GM12878 (cell line): ENCODE data around the gene AFF2. TPM values are rescaled to one million over a fixed set of nuclear protein-coding genes. Genes with fewer than 3 reads are reported as not detected.

Source experiments
- ATAC-seq: fragments of 200-7000 bp; cut with Tn5 transposase; 3 replicates; pipeline ENCODE4 v1.9.1; 2020; ENCODE audit warnings: mild to moderate bottlenecking, moderate library complexity
- BruUV-seq: library from RNA; stranded (reverse); fragments of 400-500 nt; replicated peaks from 2 replicates; lab custom pipeline; 2021; lab: Mats Ljungman, UMichigan
- CTCF ChIA-PET: fragments of 300-600 bp; sonication (Branson Sonifier 250); formaldehyde crosslinking; extraction: SDS; loops from one replicate; lab custom pipeline; 2021; ENCODE audit warnings: inconsistent platforms; lab: Yijun Ruan, JAX
- POLR2A ChIA-PET: fragments of 350-600 bp; formaldehyde crosslinking; extraction: SDS; loops from one replicate; lab custom pipeline; 2021; ENCODE audit warnings: inconsistent platforms; lab: Charles Lee
- RAD21 ChIA-PET: fragments of 300-600 bp; sonication (Branson Sonifier 250); formaldehyde crosslinking; loops from one replicate; lab custom pipeline; 2023; ENCODE audit warnings: antibody characterized with exemption; ENCODE audit not compliant: unreplicated experiment; lab: Charles Lee
- SMC1A ChIA-PET: fragments of 300-600 bp; sonication (Branson Sonifier 250); formaldehyde crosslinking; loops from one replicate; lab custom pipeline; 2023; ENCODE audit not compliant: unreplicated experiment, uncharacterized antibody; lab: Charles Lee
- DNase-seq: peaks from one replicate; pipeline ENCODE4 v3.0.0-alpha.2; 2011; ENCODE audit warnings: low read depth, low spot score
- FAIRE-seq: peaks from 3 replicates; lab custom pipeline; 2011; peaks lifted over from hg19 to GRCh38; lab: Jason Lieb, UNC
- H2AFZ ChIP-seq: 2 replicates; pipeline ENCODE4 v1.6.0; 2011; ENCODE audit warnings: low read depth, low read length, control low read depth; ENCODE audit not compliant: control insufficient read depth
- H3K27ac ChIP-seq: 2 replicates; pipeline ENCODE4 v1.5.1; 2011; ENCODE audit warnings: control low read depth; ENCODE audit not compliant: control insufficient read depth, insufficient read depth
- H3K27me3 ChIP-seq, 2 experiments: replicated peaks in 1 of 2; 2 replicates each; pipeline versions ENCODE4 v1.6.0 to v1.6.1; 2011; ENCODE audit warnings: low read length in 1 of 2; ENCODE audit not compliant: control insufficient read depth in 2 of 2, insufficient read depth in 2 of 2
- H3K36me3 ChIP-seq, 2 experiments: 2 replicates each; pipeline ENCODE4 v1.5.1; 2011; ENCODE audit warnings: low read length in 1 of 2; ENCODE audit not compliant: control insufficient read depth in 2 of 2, insufficient read depth in 2 of 2
- H3K4me1 ChIP-seq: 2 replicates; pipeline ENCODE4 v1.6.1; 2011; ENCODE audit warnings: mild to moderate bottlenecking, low read length, moderate library complexity, mixed read lengths; ENCODE audit not compliant: control insufficient read depth, insufficient read depth
- H3K4me2 ChIP-seq: 2 replicates; pipeline ENCODE4 v1.6.0; 2011; ENCODE audit warnings: control low read depth; ENCODE audit not compliant: control insufficient read depth, insufficient read depth
- H3K4me3 ChIP-seq: fragments of 200-600 bp; sonication (generic); 2 replicates; pipeline ENCODE4 v1.5.1; 2016
- H3K79me2 ChIP-seq: 2 replicates; pipeline ENCODE4 v1.6.0; 2011; ENCODE audit warnings: low read length; ENCODE audit not compliant: control insufficient read depth, insufficient read depth
- H3K9ac ChIP-seq: 2 replicates; pipeline ENCODE4 v1.8.0; 2011; ENCODE audit warnings: low read length, control low read depth, mixed read lengths; ENCODE audit not compliant: control insufficient read depth, insufficient read depth
- H3K9me3 ChIP-seq: replicated peaks from 3 replicates; pipeline ENCODE4 v1.5.1; 2011; ENCODE audit warnings: mild to moderate bottlenecking, low read length; ENCODE audit not compliant: control insufficient read depth, insufficient read depth
- H4K20me1 ChIP-seq: 2 replicates; pipeline ENCODE4 v1.6.0; 2011; ENCODE audit not compliant: control insufficient read depth, insufficient read depth
- EED ChIP-seq: sonication (generic); IDR thresholded peaks from 2 replicates; pipeline ENCODE4 v1.6.1; 2016; ENCODE audit warnings: antibody characterized with exemption, low read depth
- NKRF ChIP-seq: fragments of 450-650 bp; conservative IDR thresholded peaks from 2 replicates; pipeline ENCODE4 v1.6.1; 2017; ENCODE audit warnings: mild to moderate bottlenecking, moderate library complexity
- NRF1 ChIP-seq: conservative IDR thresholded peaks from 2 replicates; pipeline ENCODE4 v1.6.1; 2011; ENCODE audit warnings: mild to moderate bottlenecking, low read depth, low read length, improper control_type of control experiment
- YBX1 ChIP-seq: fragments of 450-650 bp; IDR thresholded peaks from 2 replicates; pipeline ENCODE4 v1.6.1; 2016; ENCODE audit warnings: antibody characterized with exemption
- ZBTB11 ChIP-seq: fragments of 450-650 bp; formaldehyde crosslinking; IDR thresholded peaks from 2 replicates; pipeline ENCODE4 v1.5.0; 2022; ENCODE audit warnings: mild to moderate bottlenecking, missing genetic modification characterization
- WGBS: methylation state at CpG from one replicate; pipeline ENCODE4 v1.1.6; 2016; ENCODE audit warnings: low lambda C conversion rate; ENCODE audit not compliant: insufficient replicate concordance, insufficient coverage; ENCODE audit errors: missing lambda C conversion rate; 5-methylcytosine and 5-hydroxymethylcytosine counted together
- in situ Hi-C: fragments of 300-500 bp; cut with MboI; formaldehyde crosslinking; loops from 9 replicates; pipeline ENCODE4 v1.14.3; 2018; ENCODE audit warnings: mixed read lengths
- intact Hi-C: fragments of 100-400 bp; cut with micrococcal nuclease; formaldehyde crosslinking; loops from one replicate; pipeline ENCODE4 v1.14.2; 2022; ENCODE audit not compliant: unreplicated experiment
- polyA plus RNA-seq, 11 experiments: library from polyadenylated mRNA; depleted of rRNA in 4 of 11; unstranded in 6 of 11; stranded (reverse) in 5 of 11; fragments of >200 nt; fragmentation: Nextera tagmentation in 4 of 11; fragmentation: Illumina TruSeq in 1 of 11; extraction: Ambion mirVana in 4 of 11; extraction: Trizol in 1 of 11; gene quantifications; 1 replicate in 1 of 11; 2 replicates in 10 of 11; pipeline versions ENCODE4 v1.2.1 to v1.2.3, GENCODE V29; 2011 to 2016; ENCODE audit warnings: inconsistent platforms in 2 of 11, missing spikeins in 2 of 11, low read depth in 1 of 11
- total RNA-seq, 4 experiments: library from RNA; depleted of rRNA in 3 of 4; stranded (reverse); fragments of >200 nt in 3 of 4; fragmentation: Illumina TruSeq in 1 of 4; extraction: Trizol in 1 of 4; gene quantifications; 2 replicates each; pipeline versions ENCODE4 v1.2.1 to v1.2.3, GENCODE V29; 2013 to 2021

The AFF2 gene
- total and polyA plus RNA-seq, 10 of the 15 experiments (the other 5 are each of a cell fraction or from before 2014, with no cell fraction given): under 0.01 to 0.03 TPM; not detected in 8

GRCh38 chrX:148784856-148785255 lies 284.4 kb downstream of the AFF2 start:
- DNase-seq: no peak
- no peak overlapping the region for H3K27ac ChIP-seq
- no peaks in the 10 kb centered on the region for H3K9me3 ChIP-seq
- H3K4me3 ChIP-seq: no peak overlapping the region
- no peaks in the 10 kb centered on the region for H3K4me1 ChIP-seq
- TF ChIP-seq EED (no peak), NKRF (no peak), ZBTB11 (CRISPR knock-in tag) (no peak), YBX1 (no peak), NRF1 (peak; percentile 27; the same call in 1 of the 2 replicates)
- no peaks in the 10 kb centered on the region for H3K27me3 ChIP-seq
- ChIA-PET RAD21 (interaction anchor here (0.6 to 1.5 kb wide), 4 partner anchors 10 to 502 kb away, joined by 3 read pairs; no protein-coding TSS in a partner anchor), SMC1A (interaction anchor here (0.9 kb wide), 1 partner anchor 34 kb away, joined by 3 read pairs; no protein-coding TSS in a partner anchor), CTCF (interaction anchor here (1.0 kb wide), 1 partner anchor 502 kb away, joined by 3 read pairs; no protein-coding TSS in a partner anchor), POLR2A (interaction anchor here (1.1 kb wide), 1 partner anchor 9 kb away, joined by 3 read pairs; no protein-coding TSS in a partner anchor)
- BruUV-seq: no TSS peak
- H3K36me3 ChIP-seq: no peaks in the 10 kb centered on the region
- ATAC-seq: peak; percentile 72
- H4K20me1 ChIP-seq: no peaks in the 10 kb centered on the region
- no peak for FAIRE-seq
- in situ Hi-C loops (no loop called here), intact Hi-C loops (no loop called here)
- 12% methylated on average over 9 of the region's 9 CpGs for WGBS
- H3K79me2 ChIP-seq: no peaks in the 10 kb centered on the region
- no peak overlapping the region for H3K4me2 ChIP-seq
- H2AFZ ChIP-seq: no peak overlapping the region
- no peak overlapping the region for H3K9ac ChIP-seq
